Amygdala (tissue), 56 donors: Measurements from ENCODE around the gene PROC.

Experiments used
- DNase-seq, 56 donors: peaks; one replicate each; lab custom pipeline; 2025; lab: John Stamatoyannopoulos, UW

The PROC gene

DNA sequence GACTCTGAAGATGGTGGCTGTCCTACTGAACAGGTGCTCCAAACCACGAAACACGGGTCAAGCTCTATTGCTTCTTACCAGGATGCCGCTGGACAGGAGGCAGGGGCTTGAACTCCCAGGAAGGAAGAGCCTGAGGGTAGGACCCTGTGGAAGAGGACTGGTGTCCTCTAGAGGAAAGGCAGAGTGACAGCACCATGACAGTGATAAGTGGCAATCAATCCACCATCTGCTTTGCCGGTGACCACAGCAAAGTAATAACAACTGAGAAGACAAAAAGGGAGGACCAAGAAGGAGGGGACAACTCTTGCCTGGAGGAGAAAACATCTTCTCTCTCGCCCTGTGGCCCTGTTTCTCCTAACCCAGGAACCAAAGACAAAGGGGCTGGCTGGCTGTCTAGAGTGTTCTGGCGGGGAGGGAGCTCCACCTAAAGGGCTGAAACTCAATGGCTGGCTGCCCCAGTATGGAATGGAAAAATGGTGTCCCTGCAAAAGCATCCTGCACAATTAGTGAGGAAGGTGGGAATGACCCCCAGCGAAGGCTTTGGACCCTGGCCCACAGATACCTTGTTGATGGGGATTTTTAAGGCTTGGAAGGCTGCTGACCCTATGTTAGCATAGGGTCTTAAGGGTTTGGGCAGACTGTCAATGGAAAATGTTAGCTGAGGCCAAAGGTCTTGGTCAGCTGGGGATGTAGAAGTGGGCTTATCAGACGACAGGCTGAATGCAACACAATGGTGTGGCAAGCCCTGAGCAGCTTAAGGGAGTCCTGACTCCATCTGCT lies 35.4 kb downstream of the PROC start:
- peak in 4 of 56 donors; percentile 6 to 11 (median 7) for DNase-seq

DNA sequence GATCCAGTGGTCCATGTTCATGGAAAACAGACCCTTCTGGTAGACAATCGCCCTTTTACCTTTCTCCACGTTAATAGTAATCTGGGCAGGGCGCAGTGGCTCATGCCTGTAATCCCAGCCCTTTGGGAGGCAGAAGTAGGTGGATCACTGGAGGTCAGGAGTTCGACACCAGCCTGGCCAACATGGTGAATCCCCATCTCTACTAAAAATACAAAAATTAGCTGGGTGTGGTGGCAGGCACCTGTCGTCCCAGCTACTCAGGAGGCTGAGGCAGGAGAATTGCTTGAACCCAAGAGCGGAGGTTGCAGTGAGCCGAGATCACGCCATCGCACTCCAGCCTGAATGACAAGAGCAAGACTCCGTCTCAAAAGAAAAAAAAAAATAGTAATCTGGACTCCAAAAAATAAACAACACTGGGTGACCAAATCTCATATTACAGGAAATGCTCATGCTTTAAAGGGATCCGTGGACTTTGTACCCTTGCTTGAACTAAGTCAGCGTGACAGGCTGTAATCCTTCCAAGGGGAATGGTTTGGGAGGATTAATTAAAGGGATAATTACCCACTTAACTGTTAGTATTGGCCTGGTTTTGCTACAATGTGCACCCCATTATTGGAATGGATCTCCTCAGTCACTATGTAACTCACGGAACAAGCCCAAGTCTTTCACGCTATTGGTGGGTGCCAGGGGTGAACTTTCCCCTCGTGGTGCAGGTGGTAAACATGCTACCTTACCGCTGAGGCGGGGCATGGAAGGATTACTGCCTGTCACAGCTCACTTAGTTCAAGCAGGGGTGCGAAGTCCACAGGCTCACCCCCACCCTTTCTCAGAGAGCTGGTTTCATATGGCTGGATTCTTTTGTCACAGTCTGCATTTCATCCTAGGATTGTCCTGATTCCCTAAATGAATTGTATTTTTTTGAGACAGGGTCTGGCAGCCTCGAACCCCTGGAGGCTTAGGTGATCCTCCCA lies 36.7 kb downstream of the PROC start:
- no peak for DNase-seq

DNA sequence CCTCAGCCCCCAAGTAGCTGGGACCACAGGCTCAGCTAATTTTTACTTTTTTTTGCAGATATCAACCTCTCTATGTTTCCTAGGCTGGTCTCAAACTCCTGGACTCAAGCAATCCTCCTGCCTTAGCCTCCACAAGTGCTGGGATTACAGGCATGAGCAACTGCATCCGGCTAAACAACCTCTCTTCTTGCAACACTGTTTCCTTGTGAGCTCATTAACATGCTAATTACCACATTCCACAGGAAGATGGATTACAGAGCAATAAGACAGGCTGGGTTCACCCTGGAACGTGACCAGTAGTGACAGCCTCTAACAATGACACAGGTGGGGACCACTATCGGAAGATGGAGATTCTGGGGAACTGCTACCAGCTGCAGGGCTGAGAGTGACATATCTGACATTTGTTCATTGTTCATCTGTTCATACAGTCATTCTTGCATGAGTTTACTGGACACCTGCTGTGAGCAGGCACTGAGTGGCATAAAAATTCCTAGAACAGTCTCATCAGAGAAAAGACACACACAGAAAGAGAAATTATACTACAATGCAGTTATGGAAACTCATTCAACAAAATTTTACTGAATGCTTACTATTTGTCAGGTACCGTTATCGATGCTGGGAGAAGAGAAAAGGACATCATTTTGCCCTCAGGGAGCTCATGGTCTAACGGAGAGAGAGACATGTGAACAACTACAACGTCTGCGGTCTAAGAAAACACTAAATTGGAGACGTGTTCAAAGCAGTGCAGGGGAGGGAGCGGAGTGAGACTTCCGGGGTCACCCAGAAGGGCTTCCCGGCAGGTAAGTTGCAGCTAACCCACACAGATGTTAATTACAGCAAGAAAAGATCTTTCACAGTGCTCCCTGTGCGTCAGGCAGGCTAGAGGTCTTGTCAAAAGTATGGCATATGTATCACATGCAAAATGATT lies 37.6 kb downstream of the PROC start:
- DNase-seq = no peak

GRCh38 chr2:127456960-127457359 lies 38.7 kb downstream of the PROC start:
- DNase-seq = no peak

DNA sequence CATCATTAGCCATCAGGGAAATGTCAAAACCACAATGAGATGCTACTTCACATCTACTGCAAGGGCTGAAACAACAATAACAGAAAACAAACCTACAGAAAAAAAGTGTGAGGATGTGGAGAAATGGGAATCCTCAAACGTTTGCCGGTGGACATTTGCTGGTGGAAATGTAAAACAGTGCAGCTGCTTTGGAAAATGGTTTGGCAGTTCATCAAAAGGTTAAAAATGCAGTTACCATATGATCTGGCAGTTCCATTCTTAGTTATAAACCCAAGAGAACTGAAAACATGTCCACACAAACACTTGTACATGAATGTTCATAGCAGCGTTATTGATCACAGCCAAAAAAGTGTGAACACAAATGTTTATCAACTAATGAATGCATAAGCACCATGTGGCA lies 44.2 kb downstream of the PROC start:
- DNase-seq = no peak

- DNase-seq = no peak
Observed at GRCh38 chr2:127463155-127463991, 45.1 kb downstream of the PROC start.

- DNase-seq = no peak
Observed at GRCh38 chr2:127464470-127465257, 46.4 kb downstream of the PROC start.

GRCh38 chr2:127465258-127465657 lies 47.0 kb downstream of the PROC start:
- no peak for DNase-seq

DNA sequence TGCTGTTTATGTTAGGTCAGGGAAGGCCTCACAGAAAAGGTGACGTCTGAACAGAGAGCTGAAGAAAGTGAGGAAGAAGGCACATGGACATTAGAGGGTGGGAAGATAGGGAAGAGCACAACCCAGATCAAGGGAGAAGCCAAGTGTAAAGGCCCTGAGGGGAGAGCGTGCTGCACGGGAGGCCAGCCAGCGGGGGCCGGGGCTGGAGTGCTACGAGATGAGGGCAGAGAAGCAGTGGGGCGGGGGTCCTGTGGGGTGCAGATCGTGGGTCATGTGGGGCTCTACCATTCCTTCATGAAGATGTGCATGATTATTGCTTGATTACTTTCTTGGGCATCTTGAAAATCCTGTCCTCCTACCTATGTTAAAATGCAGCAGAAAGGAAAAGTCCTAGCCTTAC lies 50.8 kb downstream of the PROC start:
- no peak for DNase-seq

- DNase-seq = no peak
Observed at GRCh38 chr2:127469974-127470373, 51.7 kb downstream of the PROC start.

- DNase-seq = no peak
Observed at GRCh38 chr2:127471286-127471988, 53.2 kb downstream of the PROC start.

- no peak for DNase-seq
Observed at GRCh38 chr2:127472268-127472667, 54.0 kb downstream of the PROC start.

- DNase-seq = no peak
Observed at GRCh38 chr2:127475788-127476187, 57.6 kb downstream of the PROC start.
